Natural killer cell (primary cell): ENCODE measurements around the gene PRKRIP1. TPM values are rescaled to one million over a fixed set of nuclear protein-coding genes. Genes with fewer than 3 reads are reported as not detected.
"Not testable (repeated sequence)": the region's sequence is repeated elsewhere in the genome, so short reads cannot be mapped to it uniquely, and the experiment has no call there.

ENCODE experiments used
- ATAC-seq, 3 donors: fragments of 150-1000 bp in 2 of 3; fragments of 200-7000 bp in 1 of 3; cut with Tn5 transposase; 1 replicate in 1 of 3; 2 replicates in 2 of 3; pipeline ENCODE4 v1.10.0; 2021; ENCODE audit warnings: mild to moderate bottlenecking in 2 of 3, moderate library complexity in 2 of 3
- DNase-seq, 2 donors: peaks; one replicate each; pipeline versions ENCODE4 v3.0.0 to v3.0.0-alpha.2; 2013 to 2021; ENCODE audit warnings: mixed read lengths in 1 of 2
- H3K27ac ChIP-seq: one replicate; pipeline ENCODE4 v1.5.1; 2013; ENCODE audit warnings: mild to moderate bottlenecking, low read length
- H3K27me3 ChIP-seq: one replicate; pipeline ENCODE4 v1.6.1; 2013; ENCODE audit warnings: low read length; ENCODE audit not compliant: control insufficient read depth, insufficient read depth
- H3K36me3 ChIP-seq: one replicate; pipeline ENCODE4 v1.6.1; 2013; ENCODE audit warnings: low read length; ENCODE audit not compliant: control insufficient read depth, insufficient read depth
- H3K4me1 ChIP-seq: one replicate; pipeline ENCODE4 v1.6.1; 2013; ENCODE audit warnings: low read length; ENCODE audit not compliant: control insufficient read depth, insufficient read depth
- H3K4me3 ChIP-seq: one replicate; pipeline ENCODE4 v1.5.1; 2013; ENCODE audit warnings: low read length
- H3K9me3 ChIP-seq: one replicate; pipeline ENCODE4 v1.6.1; 2013; ENCODE audit warnings: low read length; ENCODE audit not compliant: control insufficient read depth, insufficient read depth
- H3K27ac Mint-ChIP-seq, 2 donors: one replicate each; pipeline ENCODE4 v1.8.0; 2022; ENCODE audit warnings: mild to moderate bottlenecking in 2 of 2, mixed read lengths in 2 of 2, moderate library complexity in 1 of 2
- H3K27me3 Mint-ChIP-seq, 2 donors: one replicate each; pipeline ENCODE4 v1.8.0; 2022; ENCODE audit warnings: low read depth in 2 of 2, mixed read lengths in 2 of 2
- H3K36me3 Mint-ChIP-seq: one replicate; pipeline ENCODE4 v1.8.0; 2022; ENCODE audit warnings: mixed read lengths
- H3K4me1 Mint-ChIP-seq, 2 donors: one replicate each; pipeline ENCODE4 v1.8.0; 2022; ENCODE audit warnings: mixed read lengths in 2 of 2
- H3K4me3 Mint-ChIP-seq: one replicate; pipeline ENCODE4 v1.8.0; 2022; ENCODE audit warnings: mild to moderate bottlenecking, moderate library complexity, mixed read lengths
- H3K9me3 Mint-ChIP-seq, 2 donors: one replicate each; pipeline ENCODE4 v1.8.0; 2022; ENCODE audit warnings: mixed read lengths in 2 of 2
- CTCF ChIP-seq: fragments of 200-600 bp; IDR thresholded peaks from one replicate; pipeline ENCODE4 v1.8.0; 2022; ENCODE audit warnings: antibody characterized with exemption
- WGBS: methylation state at CpG from one replicate; pipeline ENCODE4 v1.1.7; 2013; ENCODE audit warnings: missing lambda C conversion rate; ENCODE audit not compliant: insufficient coverage; 5-methylcytosine and 5-hydroxymethylcytosine counted together
- intact Hi-C: fragments of 100-400 bp; cut with micrococcal nuclease; formaldehyde crosslinking; loops from one replicate; pipeline ENCODE4 v1.14.2; 2022
- total RNA-seq, 4 donors: library from RNA; stranded (reverse); fragments of 120-200 nt in 1 of 4; gene quantifications; one replicate each; pipeline versions ENCODE4 v1.2.3 to v1.2.4, GENCODE V29; 2013 to 2022

Gene PRKRIP1
- total RNA-seq, 3 donors from 2014 or later (not counting 1 experiment from before 2014, with no cell fraction given) = 38.2 to 44.2 (median 39.5) TPM

- Mint-ChIP-seq H3K4me3 (no peak overlapping the region), H3K9me3 (no peaks in the 10 kb centered on the region), H3K27ac (no peak overlapping the region), H3K4me1 (no peaks in the 10 kb centered on the region), H3K27me3 (no peaks in the 10 kb centered on the region), H3K36me3 (no peaks in the 10 kb centered on the region)
- Histone ChIP-seq H3K9me3 (no peaks in the 10 kb centered on the region), H3K4me1 (no peaks in the 10 kb centered on the region), H3K36me3 (peaks cover 18% of the 10 kb centered on the region), H3K4me3 (no peak overlapping the region), H3K27me3 (no peaks in the 10 kb centered on the region), H3K27ac (no peak overlapping the region)
- no peak for ATAC-seq
- DNase-seq = no peak
- no peak for TF ChIP-seq CTCF
- WGBS = 92% methylated on average over 21 of the region's 23 CpGs
- intact Hi-C loops = no loop called here
Measured at GRCh38 chr7:102473271-102473991, 77.3 kb downstream of the PRKRIP1 start.

- ATAC-seq, H3K27ac Mint-ChIP-seq, H3K9me3 ChIP-seq, intact Hi-C loops, H3K4me1 Mint-ChIP-seq, H3K36me3 Mint-ChIP-seq, H3K9me3 Mint-ChIP-seq, H3K27me3 Mint-ChIP-seq, H3K27ac ChIP-seq, H3K27me3 ChIP-seq, DNase-seq, H3K4me1 ChIP-seq, H3K4me3 ChIP-seq, H3K4me3 Mint-ChIP-seq: not testable (repeated sequence)
- WGBS = 60% methylated on average over 2 of the region's 14 CpGs
- H3K36me3 ChIP-seq = peaks cover 18% of the 10 kb centered on the region
Measured at GRCh38 chr7:102474116-102474515, 78.0 kb downstream of the PRKRIP1 start.

- H3K4me3 ChIP-seq, H3K9me3 ChIP-seq, H3K36me3 Mint-ChIP-seq, H3K27ac Mint-ChIP-seq, H3K27me3 Mint-ChIP-seq, ATAC-seq, H3K27ac ChIP-seq, intact Hi-C loops, H3K4me3 Mint-ChIP-seq, H3K27me3 ChIP-seq, H3K4me1 Mint-ChIP-seq, DNase-seq, H3K4me1 ChIP-seq, H3K9me3 Mint-ChIP-seq: not testable (repeated sequence)
- peaks cover 17% of the 10 kb centered on the region for H3K36me3 ChIP-seq
- WGBS = 100% methylated on average over 3 of the region's 19 CpGs
Measured at GRCh38 chr7:102474736-102475435, 78.7 kb downstream of the PRKRIP1 start.

Other genes starting within 250 kb of the PRKRIP1 start
- 1 to 10 TPM; 1.6 to 2.9 (median 2.0) TPM for gene SH2B2, start 109.5 kb upstream of the PRKRIP1 start, total RNA-seq
- gene SPDYE6, start 39.9 kb upstream of the PRKRIP1 start, total RNA-seq = not detected
- 10 to 100 TPM; 39.1 to 55.0 (median 41.3) TPM for gene ORAI2, start 37.2 kb downstream of the PRKRIP1 start, total RNA-seq
- 1 to 10 TPM; 4.1 to 9.2 (median 9.1) TPM for gene ALKBH4, start 68.5 kb downstream of the PRKRIP1 start, total RNA-seq
- gene LRWD1, start 68.6 kb downstream of the PRKRIP1 start, total RNA-seq = 10 to 100 TPM; 20.0 to 24.1 (median 20.4) TPM
- 10 to 100 TPM; 35.3 to 44.5 (median 44.5) TPM for gene POLR2J, start 82.6 kb downstream of the PRKRIP1 start, total RNA-seq
- 10 to 100 TPM in 2 of 3 donors, 1 to 10 TPM in 1; 2.4 to 14.3 (median 12.3) TPM for gene RASA4B, start 121.4 kb downstream of the PRKRIP1 start, total RNA-seq
- 100 to 1,000 TPM in 1 of 3 donors, 10 to 100 TPM in 2; 56.5 to 100 (median 68.5) TPM for gene UPK3BL2, start 147.3 kb downstream of the PRKRIP1 start, total RNA-seq
- under 1 TPM in 2 of 3 donors, not detected in 1; 0.25 to 0.61 TPM for gene SPDYE2, start 154.9 kb downstream of the PRKRIP1 start, total RNA-seq
- gene POLR2J3, start 176.2 kb downstream of the PRKRIP1 start, total RNA-seq = 100 to 1,000 TPM; 120 to 150 (median 131) TPM
- 10 to 100 TPM; 27.0 to 35.6 (median 28.5) TPM for gene RASA4, start 220.4 kb downstream of the PRKRIP1 start, total RNA-seq
- 10 to 100 TPM; 73.3 to 83.5 (median 78.0) TPM for gene UPK3BL1, start 246.4 kb downstream of the PRKRIP1 start, total RNA-seq